ENCODE data around the gene PPP1R13L.

PPP1R13L gene

DNA sequence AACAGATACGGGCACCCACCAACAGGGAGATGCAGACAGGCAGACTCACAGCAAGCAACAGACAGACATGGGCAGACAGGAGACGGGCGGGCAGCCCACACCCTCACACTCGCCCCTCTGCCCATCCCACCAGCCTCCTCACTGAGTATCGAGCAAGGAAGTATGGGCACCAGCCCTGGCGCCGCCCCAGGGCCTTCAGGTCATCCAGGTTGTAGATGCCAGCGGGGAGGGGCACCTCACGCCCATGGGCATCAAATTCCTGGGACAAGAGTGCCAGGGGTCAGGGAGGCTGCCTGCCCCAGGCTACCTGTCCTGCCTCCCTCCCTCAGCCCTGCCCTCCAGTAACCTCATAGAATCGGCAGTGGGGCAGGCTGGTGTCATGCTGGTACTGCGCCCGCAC lies 40.2 kb downstream of the PPP1R13L start:
- no peak for DNase-seq (ENCODE audit: low spot score)

DNA sequence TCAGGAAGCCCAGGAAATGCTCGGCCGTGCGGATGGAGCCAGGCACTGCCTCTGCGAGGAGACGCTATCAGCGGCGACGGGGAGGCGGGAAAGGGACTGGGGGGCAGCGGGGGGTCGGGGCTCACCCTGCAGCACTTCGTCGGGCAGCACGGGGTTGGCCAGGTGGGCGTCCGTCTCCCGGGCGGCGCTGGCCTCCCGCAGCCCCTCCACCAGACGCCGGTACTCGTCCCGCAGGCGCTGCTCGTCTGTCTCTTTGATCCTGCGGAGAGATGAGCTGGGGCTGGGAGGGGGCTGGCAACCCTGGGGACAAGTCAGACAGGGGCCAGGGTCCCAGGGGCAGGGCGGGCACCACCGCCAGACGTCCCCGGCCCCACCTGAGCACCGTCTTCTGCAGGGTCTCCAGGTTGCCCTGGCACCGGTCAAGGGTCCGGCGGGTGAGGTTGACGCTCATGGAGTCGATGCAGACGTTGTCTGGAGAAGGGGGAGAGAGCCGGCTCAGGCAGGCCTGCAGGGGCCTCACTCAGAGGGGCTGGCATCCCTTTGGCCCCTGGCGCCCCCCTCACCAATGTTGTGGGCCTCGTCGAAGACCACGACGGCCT lies 40.9 kb downstream of the PPP1R13L start:
- DNase-seq (ENCODE audit: low spot score), result no peak

- DNase-seq (ENCODE audit: low spot score), result no peak
Observed at GRCh38 chr19:45362291-45362690, 42.6 kb downstream of the PPP1R13L start.

DNA sequence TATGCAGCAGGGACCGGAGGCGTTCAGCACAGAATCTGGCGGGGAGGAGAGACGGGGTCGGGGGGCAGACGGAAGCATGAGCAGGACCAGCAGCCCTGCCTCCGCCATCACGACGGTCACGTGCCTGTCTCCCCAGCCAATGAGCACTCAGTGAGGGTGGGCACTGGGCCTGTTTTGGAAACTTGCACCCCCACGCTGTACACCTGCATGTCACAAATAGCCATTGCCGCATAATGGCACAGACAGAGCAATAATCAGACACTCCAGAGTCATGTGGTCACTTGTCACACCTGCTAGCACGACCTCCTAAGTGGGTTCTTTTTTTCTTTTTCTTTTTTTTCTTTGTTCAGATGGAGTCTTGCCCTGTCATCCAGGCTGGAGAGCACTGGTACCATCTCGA lies 43.3 kb downstream of the PPP1R13L start:
- no peak for DNase-seq (ENCODE audit: low spot score)

GRCh38 chr19:45358213-45358792 lies 46.6 kb downstream of the PPP1R13L start:
- no peak for DNase-seq (ENCODE audit: low spot score)

DNA sequence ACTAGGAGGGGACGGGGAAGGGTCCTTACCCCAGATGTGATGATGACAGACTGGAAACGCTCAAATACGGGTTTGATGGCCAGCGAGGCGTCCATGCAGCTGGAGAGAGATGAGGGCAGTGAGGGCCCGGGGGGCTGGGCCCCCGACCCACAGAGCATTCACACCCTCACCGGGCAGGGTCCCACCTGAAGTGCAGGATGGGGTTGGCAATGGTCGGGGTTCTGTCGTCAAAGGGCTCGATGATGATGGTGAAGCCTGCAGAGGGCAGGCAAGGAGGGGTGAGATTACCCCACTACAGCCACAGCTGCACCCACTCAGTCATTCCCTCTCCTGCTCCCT lies 47.5 kb downstream of the PPP1R13L start:
- DNase-seq (ENCODE audit: low spot score), result no peak

DNA sequence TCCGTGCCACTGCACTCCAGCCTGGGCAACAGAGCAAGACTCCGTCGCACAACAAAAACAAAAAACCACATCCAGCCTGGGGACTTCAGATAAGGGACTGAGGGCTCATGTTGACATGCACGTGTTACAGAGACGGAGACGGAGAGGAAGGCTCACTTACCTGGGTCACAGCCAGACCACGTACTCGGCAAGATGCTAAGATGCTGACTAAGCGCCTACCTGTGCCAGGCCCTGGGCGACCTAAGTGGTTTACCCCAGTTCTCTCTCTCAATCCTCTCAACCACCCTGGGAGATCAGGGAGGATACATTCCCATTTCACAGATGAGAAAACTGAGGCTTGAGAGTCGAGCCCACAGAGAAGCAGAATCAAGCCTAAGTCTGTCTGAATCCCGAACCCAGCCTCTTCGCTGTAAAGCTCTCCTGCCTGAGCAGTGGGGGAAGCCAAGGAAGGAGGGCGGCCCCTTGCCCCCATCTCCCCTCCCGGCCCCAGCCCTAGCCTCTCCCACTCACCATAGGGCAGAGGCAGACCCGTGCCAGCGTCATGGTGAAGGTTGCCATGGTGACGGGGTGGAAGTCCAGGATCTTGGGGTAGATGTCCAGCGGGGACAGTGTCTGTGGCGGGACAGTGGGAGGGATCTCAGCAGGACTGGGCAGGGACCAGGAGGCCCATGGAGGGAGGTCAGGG lies 48.0 kb downstream of the PPP1R13L start:
- no peak for DNase-seq (ENCODE audit: low spot score)

DNA sequence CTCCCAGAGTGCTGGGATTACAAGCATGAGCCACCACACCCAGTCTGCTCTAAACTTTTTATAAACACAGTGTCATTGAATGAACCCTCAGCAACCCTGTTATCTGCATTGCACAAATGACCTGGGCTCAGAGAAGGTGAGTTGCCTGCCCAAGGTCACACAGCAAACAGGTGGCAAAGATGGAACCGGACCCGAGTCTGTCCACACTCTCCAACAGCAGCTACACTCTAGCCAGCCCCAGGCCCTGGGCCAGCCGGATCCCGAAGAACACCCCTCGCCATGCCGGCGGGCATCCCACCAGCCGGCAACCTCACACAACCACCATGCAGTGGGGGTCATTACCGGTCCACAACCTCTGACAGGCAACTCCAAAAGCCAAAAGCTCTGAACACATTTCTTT lies 49.0 kb downstream of the PPP1R13L start:
- no peak for DNase-seq (ENCODE audit: low spot score)

GRCh38 chr19:45355402-45355801 lies 49.5 kb downstream of the PPP1R13L start:
- no peak for DNase-seq (ENCODE audit: low spot score)

DNA sequence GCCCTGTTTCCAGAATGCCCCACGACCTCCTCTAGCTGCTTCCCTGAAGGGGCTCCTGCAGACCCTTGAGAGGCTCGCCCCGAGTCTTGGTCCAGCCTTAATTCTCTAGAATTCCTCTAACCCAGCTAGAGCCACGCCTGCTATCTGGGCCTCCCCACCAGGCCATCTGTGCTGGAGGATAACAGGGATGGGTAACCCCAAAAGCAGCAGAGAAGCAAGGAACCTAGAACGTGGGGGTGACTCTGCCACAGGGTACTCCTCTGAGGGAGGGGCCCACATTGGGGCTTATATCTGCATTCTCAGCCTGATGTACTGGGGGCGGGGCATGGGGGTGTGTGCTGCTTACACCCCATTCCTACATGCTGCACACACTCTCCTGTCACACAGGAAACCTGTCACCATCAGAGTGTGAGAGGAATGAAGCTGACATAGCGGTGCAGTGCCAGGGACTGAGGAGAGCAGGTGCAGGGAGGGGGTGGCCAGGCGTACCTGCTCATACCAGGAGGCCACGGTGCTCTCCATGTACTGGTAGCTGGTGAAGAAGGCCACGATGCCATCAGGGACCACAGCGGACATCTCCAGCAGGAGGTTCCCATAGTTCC lies 50.5 kb downstream of the PPP1R13L start:
- DNase-seq (ENCODE audit: low spot score), result no peak

- DNase-seq (ENCODE audit: low spot score), result no peak
Observed at GRCh38 chr19:45352914-45353796, 51.7 kb downstream of the PPP1R13L start.

- DNase-seq (ENCODE audit: low spot score), result no peak
Observed at GRCh38 chr19:45352471-45352870, 52.4 kb downstream of the PPP1R13L start.

- no peak for DNase-seq (ENCODE audit: low spot score)
Observed at GRCh38 chr19:45352062-45352461, 52.8 kb downstream of the PPP1R13L start.

DNA sequence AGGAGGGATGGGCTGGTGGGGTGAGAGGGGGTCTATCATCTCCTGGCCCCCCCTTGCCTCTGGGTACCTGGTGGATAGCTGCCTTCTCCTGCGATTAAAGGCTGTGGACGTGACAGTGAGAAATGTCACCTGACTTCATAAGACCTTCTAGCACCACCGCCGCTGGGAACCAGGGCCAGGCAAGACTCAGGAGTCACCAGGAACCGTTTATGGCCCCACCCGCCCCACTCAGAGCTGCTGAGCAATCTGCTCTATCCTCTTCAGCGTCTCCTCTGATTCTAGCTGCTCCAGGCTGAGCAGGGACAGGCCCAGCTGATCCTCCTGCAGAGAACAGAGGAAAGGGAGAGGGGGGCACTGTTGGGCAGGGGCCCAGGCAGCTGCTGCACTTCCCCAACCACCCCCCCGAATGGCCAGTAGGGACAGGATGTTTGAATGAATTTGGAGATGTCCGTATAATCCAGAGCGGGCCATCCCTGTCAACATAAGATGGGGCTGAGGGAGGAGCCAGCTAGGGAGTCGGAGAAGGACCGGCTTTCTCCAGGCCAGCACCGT lies 53.4 kb downstream of the PPP1R13L start:
- DNase-seq (ENCODE audit: low spot score), result no peak

DNA sequence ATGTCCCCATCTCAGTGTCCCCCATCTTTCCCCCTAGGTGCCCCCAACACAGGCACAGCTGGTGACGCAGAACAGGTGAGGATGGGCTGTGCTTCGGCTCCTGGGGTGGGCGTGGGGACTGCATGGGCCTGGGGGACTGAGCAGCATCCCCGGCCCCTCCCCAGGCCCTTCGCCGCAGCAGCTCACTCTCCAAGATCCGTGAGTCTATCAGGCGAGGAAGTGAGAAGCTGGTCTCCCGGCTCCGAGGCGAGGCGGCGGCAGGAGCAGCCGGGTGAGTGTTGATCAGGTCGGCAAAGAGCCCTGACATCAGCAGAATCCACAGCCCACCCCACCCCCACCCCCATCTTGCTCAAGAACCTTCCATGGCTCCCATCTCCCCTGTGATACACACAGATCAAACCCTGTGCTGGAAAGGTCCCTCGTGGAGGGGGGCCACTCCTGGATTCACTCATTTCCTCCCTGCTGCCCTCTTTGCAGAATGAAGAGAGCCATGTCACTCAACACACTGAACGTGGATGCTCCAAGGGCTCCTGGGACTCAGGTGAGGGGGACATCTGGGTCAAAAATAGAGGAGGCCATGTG lies 54.3 kb downstream of the PPP1R13L start:
- no peak for DNase-seq (ENCODE audit: low spot score)

DNA sequence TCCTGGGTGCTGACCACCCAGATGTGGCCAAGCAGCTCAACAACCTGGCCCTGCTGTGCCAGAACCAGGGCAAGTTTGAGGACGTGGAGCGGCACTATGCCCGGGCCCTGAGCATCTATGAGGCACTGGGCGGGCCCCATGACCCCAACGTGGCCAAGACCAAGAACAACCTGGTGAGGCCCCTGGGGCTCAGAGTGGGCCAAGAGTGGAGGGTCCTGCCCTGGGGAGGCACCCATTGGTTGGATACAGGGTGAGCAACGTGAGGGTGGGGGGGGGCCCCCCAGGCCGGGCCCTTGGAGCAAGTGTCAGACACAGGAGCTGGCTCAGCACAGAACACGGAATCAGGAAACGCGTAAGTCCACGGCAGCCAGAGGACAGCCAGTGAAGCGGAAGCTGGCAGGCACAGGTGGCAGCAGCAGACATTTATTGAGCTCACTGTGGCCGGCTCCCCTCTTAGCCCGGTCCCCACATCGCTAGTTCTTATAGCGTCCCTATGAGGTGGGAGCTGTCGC lies 55.4 kb downstream of the PPP1R13L start:
- no peak for DNase-seq (ENCODE audit: low spot score)

DNA sequence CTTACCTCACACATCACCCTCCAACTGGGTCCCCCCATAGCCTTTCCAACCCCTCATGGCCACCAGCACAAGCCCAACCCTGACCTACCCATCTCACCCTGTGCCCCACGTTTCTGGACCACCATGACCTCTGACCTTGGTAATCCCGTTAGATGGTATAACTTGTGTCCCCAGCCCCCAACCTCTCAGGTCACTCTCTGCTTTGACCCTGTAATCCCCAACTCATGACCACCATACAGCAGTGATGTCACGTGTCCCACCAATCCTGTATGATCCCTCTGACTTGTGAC lies 55.8 kb downstream of the PPP1R13L start:
- no peak for DNase-seq (ENCODE audit: low spot score)

- DNase-seq (ENCODE audit: low spot score), result no peak
Observed at GRCh38 chr19:45348367-45349125, 56.3 kb downstream of the PPP1R13L start.

- no peak for DNase-seq (ENCODE audit: low spot score)
Observed at GRCh38 chr19:45347570-45348366, 57.1 kb downstream of the PPP1R13L start.

DNA sequence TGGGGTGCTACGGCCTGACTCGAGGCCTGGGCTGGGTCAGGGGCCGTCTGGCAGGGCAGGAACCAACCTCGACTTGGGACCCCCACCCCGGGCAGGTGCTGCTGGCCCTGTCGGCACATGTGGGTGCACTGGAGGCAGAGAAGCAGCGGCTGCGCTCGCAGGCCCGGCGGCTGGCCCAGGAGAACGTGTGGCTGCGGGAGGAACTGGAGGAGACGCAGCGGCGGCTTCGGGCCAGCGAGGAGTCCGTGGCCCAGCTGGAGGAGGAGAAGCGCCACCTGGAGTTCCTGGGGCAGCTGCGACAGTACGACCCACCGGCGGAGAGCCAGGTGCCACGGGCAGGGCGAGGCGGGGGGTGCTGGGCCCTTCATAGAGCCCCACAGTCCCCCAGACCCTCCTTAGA lies 58.4 kb downstream of the PPP1R13L start:
- DNase-seq (ENCODE audit: low spot score), result peak; percentile 58
